GM12891 (cell line): ENCODE results near the gene SLCO3A1.

Experiments
- POLR2AphosphoS5 ChIP-seq: IDR thresholded peaks from 2 replicates; pipeline ENCODE4 v1.6.1; 2011; ENCODE audit warnings: low read depth, low read length, control low read depth
- SPI1 ChIP-seq: IDR thresholded peaks from 2 replicates; pipeline ENCODE4 v1.6.1; 2011; ENCODE audit warnings: low read depth, low read length, control low read depth

GRCh38 chr15:92159906-92160841 is 306.7 kb downstream of the SLCO3A1 start:
- TF ChIP-seq POLR2AphosphoS5 (no peak), SPI1 (no peak)
